ENCODE data around the gene TBC1D22A. TPM values are rescaled to one million over a fixed set of nuclear protein-coding genes. Genes with fewer than 3 reads are reported as not detected.

TBC1D22A gene
- total and polyA plus RNA-seq, 9 of the 15 experiments (the other 6 are each of a cell fraction or from before 2014, with no cell fraction given) = 0.20 to 11.5 (median 5.2) TPM

DNA sequence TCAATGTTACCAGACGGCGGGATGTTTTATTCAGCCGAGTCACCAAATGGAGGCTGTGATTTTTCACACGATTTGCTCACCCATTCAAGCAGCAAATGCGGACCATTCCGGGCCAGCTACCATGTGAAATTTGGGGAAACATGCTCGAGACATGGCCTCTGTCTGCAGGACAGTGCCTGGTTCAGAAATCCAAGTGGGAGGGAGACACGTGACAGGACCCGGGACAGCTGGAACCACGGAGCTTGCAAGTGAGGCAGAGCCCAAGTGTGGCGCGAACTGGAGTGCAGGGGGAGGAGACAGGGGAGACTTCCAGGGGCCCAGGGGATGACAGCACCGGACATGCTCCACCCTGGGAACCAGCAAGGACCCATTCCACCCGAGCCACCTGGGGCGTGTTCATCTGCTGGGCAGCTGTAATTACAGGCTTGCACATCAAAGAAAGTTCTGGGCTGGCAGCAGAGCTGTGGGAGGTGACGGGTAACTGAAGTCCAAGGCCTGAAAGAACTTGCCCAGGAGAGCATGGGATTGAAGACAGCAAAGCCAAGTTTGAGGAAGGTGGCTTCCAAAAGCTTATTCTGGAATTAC lies 40.9 kb upstream of the TBC1D22A start:
- DNase-seq (ENCODE audit: extremely low read depth in 1 of 4, low spot score in 3 of 4) (no peak), FAIRE-seq (no peak), ATAC-seq (no peak)
- Histone ChIP-seq H3K27ac (ENCODE audit: extremely low read depth, low read depth, low read length) (no peak overlapping the region), H3K4me1 (replicated peaks in 1 of 2; ENCODE audit: control insufficient read depth in 2 of 2, insufficient read depth in 2 of 2, low read length in 2 of 2) (peaks cover 0 to 7% of the 10 kb centered on the region in 2 experiments; a peak in 1 of 5 replicates), H3K4me2 (ENCODE audit: insufficient read depth, low read length) (no peak overlapping the region), H3K9ac (ENCODE audit: insufficient read depth in 1 of 2, low read depth in 2 of 2, low read length in 2 of 2) (no peak overlapping the region; a peak in 1 of 4 replicates), H3K27me3 (ENCODE audit: control insufficient read depth in 2 of 2, insufficient read depth in 2 of 2, low read length in 2 of 2) (no peaks in the 10 kb centered on the region), H3K79me2 (ENCODE audit: control insufficient read depth, insufficient read depth, low read length) (no peaks in the 10 kb centered on the region), H4K20me1 (replicated peaks; ENCODE audit: control insufficient read depth, insufficient read depth, low read length) (no peaks in the 10 kb centered on the region; the same call in 1 of the 2 replicates), H3K36me3 (ENCODE audit: control insufficient read depth, insufficient read depth, low read length) (peaks cover 15% of the 10 kb centered on the region; the same call in 1 of the 3 replicates), H3K9me3 (replicated peaks; ENCODE audit: control insufficient read depth, insufficient read depth, low read depth, low read length) (no peaks in the 10 kb centered on the region), H3K9me1 (ENCODE audit: control insufficient read depth, insufficient read depth, low read length) (no peaks in the 10 kb centered on the region), H2AFZ (ENCODE audit: low read depth, low read length) (no peak overlapping the region), H3K4me3 (no peak overlapping the region)
- 83% methylated on average over 10 of the region's 16 CpGs for WGBS (ENCODE audit: insufficient coverage, low coverage, missing lambda C conversion rate)
- in situ Hi-C loops (cut with MboI) = no loop called here
- no TSS peak for BruUV-seq (replicated peaks)
- intact Hi-C loops (cut with micrococcal nuclease) = no loop called here
- CTCF ChIA-PET (ENCODE audit: low intra/inter-chr PET ratio) = no interaction called here
- POLR2A ChIA-PET = interaction anchor here (1.0 kb wide), 1 partner anchor 14 kb away, joined by 3 read pairs; no protein-coding TSS in a partner anchor
- no peak for TF ChIP-seq STAT5A (IDR thresholded peaks at IDR 0.05; ENCODE audit: borderline replicate concordance, low read length)
- no peak for TF ChIP-seq NFE2L1 (tag; IDR thresholded peaks at IDR 0.05; ENCODE audit: borderline replicate concordance, low read depth)
- TF ChIP-seq, protein P1, sequence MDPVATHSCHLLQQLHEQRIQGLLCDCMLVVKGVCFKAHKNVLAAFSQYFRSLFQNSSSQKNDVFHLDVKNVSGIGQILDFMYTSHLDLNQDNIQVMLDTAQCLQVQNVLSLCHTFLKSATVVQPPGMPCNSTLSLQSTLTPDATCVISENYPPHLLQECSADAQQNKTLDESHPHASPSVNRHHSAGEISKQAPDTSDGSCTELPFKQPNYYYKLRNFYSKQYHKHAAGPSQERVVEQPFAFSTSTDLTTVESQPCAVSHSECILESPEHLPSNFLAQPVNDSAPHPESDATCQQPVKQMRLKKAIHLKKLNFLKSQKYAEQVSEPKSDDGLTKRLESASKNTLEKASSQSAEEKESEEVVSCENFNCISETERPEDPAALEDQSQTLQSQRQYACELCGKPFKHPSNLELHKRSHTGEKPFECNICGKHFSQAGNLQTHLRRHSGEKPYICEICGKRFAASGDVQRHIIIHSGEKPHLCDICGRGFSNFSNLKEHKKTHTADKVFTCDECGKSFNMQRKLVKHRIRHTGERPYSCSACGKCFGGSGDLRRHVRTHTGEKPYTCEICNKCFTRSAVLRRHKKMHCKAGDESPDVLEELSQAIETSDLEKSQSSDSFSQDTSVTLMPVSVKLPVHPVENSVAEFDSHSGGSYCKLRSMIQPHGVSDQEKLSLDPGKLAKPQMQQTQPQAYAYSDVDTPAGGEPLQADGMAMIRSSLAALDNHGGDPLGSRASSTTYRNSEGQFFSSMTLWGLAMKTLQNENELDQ (CRISPR knock-in tag; IDR thresholded peaks at IDR 0.05; ENCODE audit: borderline replicate concordance) = no peak
- no peak for TF ChIP-seq ZBTB1 (CRISPR knock-in tag; IDR thresholded peaks at IDR 0.05; ENCODE audit: borderline replicate concordance, low read depth)
- TF ChIP-seq IFI16 (CRISPR knock-in tag; IDR thresholded peaks at IDR 0.05) = no peak
- TF ChIP-seq, protein P2, sequence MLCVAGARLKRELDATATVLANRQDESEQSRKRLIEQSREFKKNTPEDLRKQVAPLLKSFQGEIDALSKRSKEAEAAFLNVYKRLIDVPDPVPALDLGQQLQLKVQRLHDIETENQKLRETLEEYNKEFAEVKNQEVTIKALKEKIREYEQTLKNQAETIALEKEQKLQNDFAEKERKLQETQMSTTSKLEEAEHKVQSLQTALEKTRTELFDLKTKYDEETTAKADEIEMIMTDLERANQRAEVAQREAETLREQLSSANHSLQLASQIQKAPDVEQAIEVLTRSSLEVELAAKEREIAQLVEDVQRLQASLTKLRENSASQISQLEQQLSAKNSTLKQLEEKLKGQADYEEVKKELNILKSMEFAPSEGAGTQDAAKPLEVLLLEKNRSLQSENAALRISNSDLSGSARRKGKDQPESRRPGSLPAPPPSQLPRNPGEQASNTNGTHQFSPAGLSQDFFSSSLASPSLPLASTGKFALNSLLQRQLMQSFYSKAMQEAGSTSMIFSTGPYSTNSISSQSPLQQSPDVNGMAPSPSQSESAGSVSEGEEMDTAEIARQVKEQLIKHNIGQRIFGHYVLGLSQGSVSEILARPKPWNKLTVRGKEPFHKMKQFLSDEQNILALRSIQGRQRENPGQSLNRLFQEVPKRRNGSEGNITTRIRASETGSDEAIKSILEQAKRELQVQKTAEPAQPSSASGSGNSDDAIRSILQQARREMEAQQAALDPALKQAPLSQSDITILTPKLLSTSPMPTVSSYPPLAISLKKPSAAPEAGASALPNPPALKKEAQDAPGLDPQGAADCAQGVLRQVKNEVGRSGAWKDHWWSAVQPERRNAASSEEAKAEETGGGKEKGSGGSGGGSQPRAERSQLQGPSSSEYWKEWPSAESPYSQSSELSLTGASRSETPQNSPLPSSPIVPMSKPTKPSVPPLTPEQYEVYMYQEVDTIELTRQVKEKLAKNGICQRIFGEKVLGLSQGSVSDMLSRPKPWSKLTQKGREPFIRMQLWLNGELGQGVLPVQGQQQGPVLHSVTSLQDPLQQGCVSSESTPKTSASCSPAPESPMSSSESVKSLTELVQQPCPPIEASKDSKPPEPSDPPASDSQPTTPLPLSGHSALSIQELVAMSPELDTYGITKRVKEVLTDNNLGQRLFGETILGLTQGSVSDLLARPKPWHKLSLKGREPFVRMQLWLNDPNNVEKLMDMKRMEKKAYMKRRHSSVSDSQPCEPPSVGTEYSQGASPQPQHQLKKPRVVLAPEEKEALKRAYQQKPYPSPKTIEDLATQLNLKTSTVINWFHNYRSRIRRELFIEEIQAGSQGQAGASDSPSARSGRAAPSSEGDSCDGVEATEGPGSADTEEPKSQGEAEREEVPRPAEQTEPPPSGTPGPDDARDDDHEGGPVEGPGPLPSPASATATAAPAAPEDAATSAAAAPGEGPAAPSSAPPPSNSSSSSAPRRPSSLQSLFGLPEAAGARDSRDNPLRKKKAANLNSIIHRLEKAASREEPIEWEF (CRISPR knock-in tag; IDR thresholded peaks at IDR 0.05) = no peak
- no peak for TF ChIP-seq FOXP1 (CRISPR knock-in tag; IDR thresholded peaks at IDR 0.05)
- no peak for TF ChIP-seq ZNF76 (CRISPR knock-in tag; IDR thresholded peaks at IDR 0.05; ENCODE audit: borderline replicate concordance)
- no peak for TF ChIP-seq NR2F6 (CRISPR knock-in tag; IDR thresholded peaks at IDR 0.05)
- TF ChIP-seq ZNF75A (CRISPR knock-in tag; IDR thresholded peaks at IDR 0.05) = no peak
- TF ChIP-seq RNF2 (IDR thresholded peaks at IDR 0.05) = no peak
- TF ChIP-seq KDM1A (IDR thresholded peaks at IDR 0.05) = no peak
- TF ChIP-seq LEF1 (IDR thresholded peaks at IDR 0.05) = no peak
- no peak for TF ChIP-seq MEIS2 (IDR thresholded peaks at IDR 0.05; ENCODE audit: partially characterized antibody)
- no peak for TF ChIP-seq SOX6 (IDR thresholded peaks at IDR 0.05)
- TF ChIP-seq RBM15 (IDR thresholded peaks at IDR 0.05; ENCODE audit: insufficient read depth, low read length) = no peak

Data from K562 (cell line).